ENCODE measurements around the gene POGLUT3. TPM values are rescaled to one million over a fixed set of nuclear protein-coding genes. Genes with fewer than 3 reads are reported as not detected.

The POGLUT3 gene
- total RNA-seq, 4 donors from 2014 or later = 6.0 to 18.3 (median 13.2) TPM

- no peaks in the 10 kb centered on the region for H3K27me3 ChIP-seq
- intact Hi-C loops (cut with DNase I) = no loop called here
- DNase-seq = no peak
- peak overlapping the region in 2 of 4 donors; percentile 45 to 47 for H3K4me3 ChIP-seq
- H3K36me3 ChIP-seq = peaks cover 0 to 10% (median 0%) of the 10 kb centered on the region in 3 donors
- peak overlapping the region; percentile 65 to 87 (median 80) for H3K27ac ChIP-seq
- TF ChIP-seq CTCF (IDR thresholded peaks at IDR 0.05) (no peak), POLR2A (IDR thresholded peaks at IDR 0.05) (no peak)
- 33 to 38% methylated on average over 4 of the region's 4 CpGs for WGBS, 2 donors
- no peaks in the 10 kb centered on the region for H3K9me3 ChIP-seq
- H3K4me1 ChIP-seq = peaks cover 3 to 70% (median 13%) of the 10 kb centered on the region in 3 donors
Observed at GRCh38 chr11:108538502-108538901, 40.3 kb upstream of the POGLUT3 start.

- peak overlapping the region; percentile 75 to 87 (median 80) for H3K27ac ChIP-seq
- H3K27me3 ChIP-seq = no peaks in the 10 kb centered on the region
- intact Hi-C loops (cut with DNase I) = no loop called here
- H3K9me3 ChIP-seq = no peaks in the 10 kb centered on the region
- H3K36me3 ChIP-seq = peaks cover 0 to 10% (median 0%) of the 10 kb centered on the region in 3 donors
- 28% methylated on average over 8 of the region's 8 CpGs for WGBS, 2 donors
- DNase-seq = no peak
- peaks cover 3 to 65% (median 9%) of the 10 kb centered on the region in 3 donors for H3K4me1 ChIP-seq
- no peak for TF ChIP-seq CTCF (IDR thresholded peaks at IDR 0.05)
- TF ChIP-seq POLR2A (IDR thresholded peaks at IDR 0.05) = peak in 2 of 4 donors; percentile 40 to 41
- H3K4me3 ChIP-seq = peak overlapping the region; percentile 6 to 47 (median 38)
Observed at GRCh38 chr11:108538022-108538424, 39.8 kb upstream of the POGLUT3 start.

- peak overlapping the region; percentile 6 to 47 (median 38) for H3K4me3 ChIP-seq
- H3K27ac ChIP-seq = peak overlapping the region in 3 of 4 donors; percentile 75 to 87 (median 84)
- intact Hi-C loops (cut with DNase I) = no loop called here
Observed at GRCh38 chr11:108536783-108537182, 38.6 kb upstream of the POGLUT3 start.

GRCh38 chr11:108535384-108535955 is 37.3 kb upstream of the POGLUT3 start:
- H3K4me1 ChIP-seq = peaks cover 0 to 55% (median 5%) of the 10 kb centered on the region in 3 donors
- 61 to 62% methylated on average over 6 of the region's 6 CpGs for WGBS, 2 donors
- no peaks in the 10 kb centered on the region for H3K9me3 ChIP-seq
- H3K27ac ChIP-seq = peak overlapping the region in 1 of 4 donors; percentile 87
- TF ChIP-seq POLR2A (IDR thresholded peaks at IDR 0.05) (no peak), CTCF (IDR thresholded peaks at IDR 0.05) (no peak)
- no peaks in the 10 kb centered on the region for H3K27me3 ChIP-seq
- H3K36me3 ChIP-seq = peaks cover 0 to 7% (median 0%) of the 10 kb centered on the region in 3 donors
- no peak for DNase-seq
- peak overlapping the region in 2 of 4 donors; percentile 31 to 45 for H3K4me3 ChIP-seq
- intact Hi-C loops (cut with DNase I) = no loop called here

More at GRCh38 chr11:108536783-108537182, 38.6 kb upstream of the POGLUT3 start:
- DNase-seq = no peak
- Histone ChIP-seq H3K9me3 (no peaks in the 10 kb centered on the region), H3K36me3 (peaks cover 0 to 10% (median 0%) of the 10 kb centered on the region in 3 donors), H3K4me1 (peaks cover 0 to 55% (median 5%) of the 10 kb centered on the region in 3 donors), H3K27me3 (no peaks in the 10 kb centered on the region)
- WGBS, 2 donors = 40 to 55% methylated on average over 5 of the region's 5 CpGs
- TF ChIP-seq CTCF (IDR thresholded peaks at IDR 0.05) = no peak
- no peak for TF ChIP-seq POLR2A (IDR thresholded peaks at IDR 0.05)

- Histone ChIP-seq H3K9me3 (no peaks in the 10 kb centered on the region), H3K27me3 (no peaks in the 10 kb centered on the region), H3K4me3 (no peak overlapping the region), H3K36me3 (peaks cover 0 to 14% (median 0%) of the 10 kb centered on the region in 3 donors), H3K27ac (peak overlapping the region in 2 of 4 donors; percentile 4 to 37), H3K4me1 (peaks cover 0 to 50% (median 5%) of the 10 kb centered on the region in 3 donors)
- TF ChIP-seq CTCF (IDR thresholded peaks at IDR 0.05) = no peak
- TF ChIP-seq POLR2A (IDR thresholded peaks at IDR 0.05) = no peak
- intact Hi-C loops (cut with DNase I) = no loop called here
- DNase-seq = no peak
- WGBS, 2 donors = 52 to 63% methylated on average over 2 of the region's 2 CpGs
Observed at GRCh38 chr11:108534274-108534882, 36.2 kb upstream of the POGLUT3 start.

All from esophagus squamous epithelium (tissue), 5 donors.